ENCODE data around the gene TJP3. TPM values are rescaled to one million over a fixed set of nuclear protein-coding genes. Genes with fewer than 3 reads are reported as not detected.

Gene TJP3
- total and polyA plus RNA-seq, 2 experiments from 2014 or later: 18.2 to 23.9 TPM

GRCh38 chr19:3663838-3664237 lies 44.3 kb upstream of the TJP3 start:
- no peak overlapping the region for H3K4me3 ChIP-seq
- no peak overlapping the region for H3K27ac ChIP-seq (ENCODE audit: low read depth)
- DNase-seq (ENCODE audit: low spot score) (no peak), ATAC-seq (no peak)
- Mint-ChIP-seq H3K27me3 (ENCODE audit: insufficient read depth, low read depth, poor library complexity) (peaks cover 14% of the 10 kb centered on the region), H3K9me3 (no peaks in the 10 kb centered on the region), H3K27ac (peak overlapping the region; percentile 36; the same call in 1 of the 2 replicates), H3K4me3 (no peak overlapping the region), H3K4me1 (peaks cover 5% of the 10 kb centered on the region; the same call in 1 of the 3 replicates), H3K36me3 (ENCODE audit: low read depth) (peaks cover 23% of the 10 kb centered on the region)
- no peaks in the 10 kb centered on the region; the same call in 1 of the 2 replicates for H4K20me1 ChIP-seq (replicated peaks; ENCODE audit: insufficient read depth)
- H2AFZ ChIP-seq: no peak overlapping the region
- no peaks in the 10 kb centered on the region for H3K9me2 ChIP-seq (ENCODE audit: insufficient read depth)
- no peaks in the 10 kb centered on the region for H3K4me1 ChIP-seq (ENCODE audit: insufficient read depth)
- no peaks in the 10 kb centered on the region for H3F3A ChIP-seq (replicated peaks; ENCODE audit: low read depth)
- H3K36me3 ChIP-seq (ENCODE audit: insufficient read depth): no peaks in the 10 kb centered on the region
- H3K79me2 ChIP-seq (replicated peaks; ENCODE audit: insufficient read depth): no peaks in the 10 kb centered on the region
- H3K4me2 ChIP-seq: no peak overlapping the region
- no peaks in the 10 kb centered on the region for H3K27me3 ChIP-seq (ENCODE audit: insufficient read depth)
- TF ChIP-seq ZNF331 (CRISPR knock-in tag; IDR thresholded peaks at IDR 0.05; ENCODE audit: low read depth) (no peak), ZNF462 (CRISPR knock-in tag; IDR thresholded peaks at IDR 0.05) (no peak), STAT1 (IDR thresholded peaks at IDR 0.05; ENCODE audit: unreplicated experiment) (no peak), EZH2 (IDR thresholded peaks at IDR 0.05; ENCODE audit: low read depth, unreplicated experiment) (no peak), REST (IDR thresholded peaks at IDR 0.05; ENCODE audit: unreplicated experiment) (no peak), POLR2AphosphoS5 (IDR thresholded peaks at IDR 0.05; ENCODE audit: low read depth) (no peak), CREB1 (CRISPR knock-in tag; IDR thresholded peaks at IDR 0.05; ENCODE audit: low read depth) (no peak), ZNF114 (CRISPR knock-in tag; IDR thresholded peaks at IDR 0.05) (no peak), CTCF (conservative IDR thresholded peaks at IDR 0.05; ENCODE audit: low read depth in 2 of 2) (no peak), JUNB (IDR thresholded peaks at IDR 0.05; ENCODE audit: unreplicated experiment) (no peak), EZH2phosphoT487 (IDR thresholded peaks at IDR 0.05; ENCODE audit: unreplicated experiment) (no peak), ETS1 (IDR thresholded peaks at IDR 0.05) (no peak), NANOG (IDR thresholded peaks at IDR 0.05; ENCODE audit: borderline replicate concordance) (no peak)

Data from GM23338 (cell line).